Endometrium (tissue), 2 donors: ENCODE measurements around the gene SRF.
A peak's percentile ranks its signal among the peaks of the same experiment; 100 is the strongest.
"Not testable (repeated sequence)": the region's sequence is repeated elsewhere in the genome, so short reads cannot be mapped to it uniquely, and the experiment has no call there.

Source experiments
- FAIRE-seq: peaks from 2 replicates; lab custom pipeline; 2012; peaks lifted over from hg19 to GRCh38; lab: Jason Lieb, UNC
- donor health status: control.
- donor health status: control.

SRF gene

GRCh38 chr6:43170931-43171706, at the start of gene SRF:
Gene SRF, plus strand, starts transcription at chr6:43171269. Its CDS starts 388 bp downstream, at chr6:43171657.
- FAIRE-seq: peak; percentile 91

- no peak for FAIRE-seq
Observed at GRCh38 chr6:43122146-43122545, 48.9 kb upstream of the SRF start.

- no peak for FAIRE-seq
Observed at GRCh38 chr6:43123461-43124314, 47.4 kb upstream of the SRF start.

GRCh38 chr6:43124481-43124880, 46.6 kb upstream of the SRF start:
- FAIRE-seq: no peak

GRCh38 chr6:43125119-43125518, 46.0 kb upstream of the SRF start:
- FAIRE-seq: no peak

GRCh38 chr6:43125555-43125954, 45.5 kb upstream of the SRF start:
- FAIRE-seq: no peak

GRCh38 chr6:43127180-43127579, 43.9 kb upstream of the SRF start:
- FAIRE-seq: no peak

GRCh38 chr6:43127877-43128276, 43.2 kb upstream of the SRF start:
- FAIRE-seq: no peak

GRCh38 chr6:43128926-43129325, 42.1 kb upstream of the SRF start:
- no peak for FAIRE-seq

GRCh38 chr6:43129434-43130194, 41.5 kb upstream of the SRF start:
- no peak for FAIRE-seq

- FAIRE-seq: no peak
Observed at GRCh38 chr6:43130429-43130828, 40.6 kb upstream of the SRF start.

GRCh38 chr6:43131379-43131778, 39.7 kb upstream of the SRF start:
- not testable (repeated sequence) for FAIRE-seq

- FAIRE-seq: no peak
Observed at GRCh38 chr6:43138267-43138666, 32.8 kb upstream of the SRF start.

GRCh38 chr6:43139973-43140372, 31.1 kb upstream of the SRF start:
- not testable (repeated sequence) for FAIRE-seq

- FAIRE-seq: no peak
Observed at GRCh38 chr6:43141644-43142043, 29.4 kb upstream of the SRF start.

GRCh38 chr6:43142101-43142500, 29.0 kb upstream of the SRF start:
- FAIRE-seq: no peak

- no peak for FAIRE-seq
Observed at GRCh38 chr6:43143235-43144128, 27.6 kb upstream of the SRF start.

- no peak for FAIRE-seq
Observed at GRCh38 chr6:43144879-43145278, 26.2 kb upstream of the SRF start.

- no peak for FAIRE-seq
Observed at GRCh38 chr6:43146261-43146660, 24.8 kb upstream of the SRF start.

GRCh38 chr6:43146709-43147688, 24.1 kb upstream of the SRF start:
- no peak for FAIRE-seq
